Measurements from ENCODE around the gene UNCX. TPM values are rescaled to one million over a fixed set of nuclear protein-coding genes. Genes with fewer than 3 reads are reported as not detected.
A peak's percentile ranks its signal among the peaks of the same experiment; 100 is the strongest.

The UNCX gene
- total and polyA plus RNA-seq, 9 of the 15 experiments (the other 6 are each of a cell fraction or from before 2014, with no cell fraction given), result not detected

- H3K4me3 ChIP-seq, result no peak overlapping the region
- peaks cover 38 to 58% of the 10 kb centered on the region in 2 experiments for H3K27me3 ChIP-seq (ENCODE audit: control insufficient read depth in 2 of 2, insufficient read depth in 2 of 2, low read length in 2 of 2)
- no peak for TF ChIP-seq NR2C2 (CRISPR knock-in tag; IDR thresholded peaks at IDR 0.05)
- 0 out of 2 replicates have a peak, but pooled peaks have one; percentile 36 for TF ChIP-seq NR2C2 (tag; IDR thresholded peaks at IDR 0.05)
- peak; percentile 28 for TF ChIP-seq PRDM10 (IDR thresholded peaks at IDR 0.05; ENCODE audit: partially characterized antibody)
- no peak for TF ChIP-seq ESRRB (CRISPR knock-in tag; IDR thresholded peaks at IDR 0.05; ENCODE audit: borderline replicate concordance)
- TF ChIP-seq CBX2 (IDR thresholded peaks at IDR 0.05; ENCODE audit: insufficient read depth, low read length, poor library complexity, severe bottlenecking), result peak; percentile 92
- peak; percentile 89 for TF ChIP-seq CBX8 (IDR thresholded peaks at IDR 0.05; ENCODE audit: borderline replicate concordance, extremely low read depth, low read depth, low read length, poor library complexity, severe bottlenecking)
- TF ChIP-seq RAD51 (IDR thresholded peaks at IDR 0.05; ENCODE audit: borderline replicate concordance, low read depth), result no peak
- no peak for TF ChIP-seq ZNF121 (CRISPR knock-in tag; conservative IDR thresholded peaks at IDR 0.05)
- H2AFZ ChIP-seq (ENCODE audit: low read depth, low read length), result no peak overlapping the region
- in situ Hi-C loops (cut with MboI), result loop anchor here (5.0 kb wide), 1 partner anchor 257 kb away; no protein-coding TSS in a partner anchor
- DNase-seq (ENCODE audit: extremely low read depth in 1 of 4, low spot score in 3 of 4), result no peak
- H3K9ac ChIP-seq (ENCODE audit: insufficient read depth in 1 of 2, low read depth in 2 of 2, low read length in 2 of 2), result no peak overlapping the region
- no peaks in the 10 kb centered on the region for H3K9me1 ChIP-seq (ENCODE audit: control insufficient read depth, insufficient read depth, low read length)
- no peaks in the 10 kb centered on the region for H3K79me2 ChIP-seq (ENCODE audit: control insufficient read depth, insufficient read depth, low read length)
- no peaks in the 10 kb centered on the region for H3K36me3 ChIP-seq (ENCODE audit: control insufficient read depth, insufficient read depth, low read length)
- H3K9me3 ChIP-seq (replicated peaks; ENCODE audit: control insufficient read depth, insufficient read depth, low read depth, low read length), result no peaks in the 10 kb centered on the region
- intact Hi-C loops (cut with micrococcal nuclease), result loop anchor here (10.0 kb wide), 1 partner anchor 145 kb away; no protein-coding TSS in a partner anchor
- H3K4me1 ChIP-seq (replicated peaks in 1 of 2; ENCODE audit: control insufficient read depth in 2 of 2, insufficient read depth in 2 of 2, low read length in 2 of 2), result peaks cover 3 to 17% of the 10 kb centered on the region in 2 experiments; a peak in 4 of 5 replicates
- BruUV-seq (replicated peaks), result no TSS peak
- WGBS (ENCODE audit: insufficient coverage, low coverage, missing lambda C conversion rate), result 8% methylated on average over 13 of the region's 13 CpGs
- H3K27ac ChIP-seq (ENCODE audit: extremely low read depth, low read depth, low read length), result no peak overlapping the region
- no peak overlapping the region for H3K4me2 ChIP-seq (ENCODE audit: insufficient read depth, low read length)
- POLR2A ChIA-PET, result interaction anchor here (0.5 to 0.8 kb wide), 4 partner anchors 72 to 403 kb away, joined by 3 to 5 read pairs (median 3); no protein-coding TSS in a partner anchor
- CTCF ChIA-PET (ENCODE audit: low intra/inter-chr PET ratio), result no interaction called here
- no peak for FAIRE-seq
- peaks cover 6% of the 10 kb centered on the region; the same call in 1 of the 2 replicates for H4K20me1 ChIP-seq (replicated peaks; ENCODE audit: control insufficient read depth, insufficient read depth, low read length)
- ATAC-seq, result no peak; the same call in 2 of the 3 replicates
Measured at GRCh38 chr7:1220000-1220726, 12.5 kb upstream of the UNCX start.
